Testis (tissue), 2 donors: ENCODE measurements around the gene COL13A1.

Source experiments
- POLR2A ChIP-seq: fragments of 450-650 bp; IDR thresholded peaks from one replicate; pipeline ENCODE4 v1.6.1; 2017; ENCODE audit warnings: antibody characterized with exemption, mild to moderate bottlenecking, moderate library complexity
- TF ChIP-seq, protein P1 (sequence below), 3 experiments: fragments of 450-650 bp in 2 of 3; fragments of 200-600 bp in 1 of 3; sonication (generic) in 1 of 3; IDR thresholded peaks; one replicate each; pipeline ENCODE4 v1.5.1; 2016 to 2019; ENCODE audit warnings: antibody characterized with exemption in 3 of 3, mild to moderate bottlenecking in 2 of 3, moderate library complexity in 1 of 3

- TF ChIP-seq, protein P1, sequence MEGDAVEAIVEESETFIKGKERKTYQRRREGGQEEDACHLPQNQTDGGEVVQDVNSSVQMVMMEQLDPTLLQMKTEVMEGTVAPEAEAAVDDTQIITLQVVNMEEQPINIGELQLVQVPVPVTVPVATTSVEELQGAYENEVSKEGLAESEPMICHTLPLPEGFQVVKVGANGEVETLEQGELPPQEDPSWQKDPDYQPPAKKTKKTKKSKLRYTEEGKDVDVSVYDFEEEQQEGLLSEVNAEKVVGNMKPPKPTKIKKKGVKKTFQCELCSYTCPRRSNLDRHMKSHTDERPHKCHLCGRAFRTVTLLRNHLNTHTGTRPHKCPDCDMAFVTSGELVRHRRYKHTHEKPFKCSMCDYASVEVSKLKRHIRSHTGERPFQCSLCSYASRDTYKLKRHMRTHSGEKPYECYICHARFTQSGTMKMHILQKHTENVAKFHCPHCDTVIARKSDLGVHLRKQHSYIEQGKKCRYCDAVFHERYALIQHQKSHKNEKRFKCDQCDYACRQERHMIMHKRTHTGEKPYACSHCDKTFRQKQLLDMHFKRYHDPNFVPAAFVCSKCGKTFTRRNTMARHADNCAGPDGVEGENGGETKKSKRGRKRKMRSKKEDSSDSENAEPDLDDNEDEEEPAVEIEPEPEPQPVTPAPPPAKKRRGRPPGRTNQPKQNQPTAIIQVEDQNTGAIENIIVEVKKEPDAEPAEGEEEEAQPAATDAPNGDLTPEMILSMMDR (IDR thresholded peaks at IDR 0.05), result no peak
- TF ChIP-seq POLR2A, result no peak
Observed at GRCh38 chr10:69835875-69836730, 34.4 kb downstream of the COL13A1 start.
